ENCODE data around the gene ACOX1. TPM values are rescaled to one million over a fixed set of nuclear protein-coding genes. Genes with fewer than 3 reads are reported as not detected.

Gene ACOX1
- total and polyA plus RNA-seq, 2 of the 13 experiments (the other 11 are each of a cell fraction or from before 2014, with no cell fraction given) = 86.4 to 120 TPM

- TF ChIP-seq FUBP1 (CRISPR knock-in tag; IDR thresholded peaks at IDR 0.05; ENCODE audit: borderline replicate concordance) (no peak), DMAP1 (CRISPR knock-in tag; IDR thresholded peaks at IDR 0.05) (no peak), LBX2 (CRISPR knock-in tag; IDR thresholded peaks at IDR 0.05; ENCODE audit: borderline replicate concordance) (no peak), NFIC (IDR thresholded peaks at IDR 0.05; ENCODE audit: low read length) (no peak), E2F2 (CRISPR knock-in tag; IDR thresholded peaks at IDR 0.05; ENCODE audit: borderline replicate concordance) (no peak), SAP130 (CRISPR knock-in tag; IDR thresholded peaks at IDR 0.05; ENCODE audit: low read depth) (0 out of 2 replicates have a peak, but pooled peaks have one; percentile 23), ZNF569 (CRISPR knock-in tag; IDR thresholded peaks at IDR 0.05; ENCODE audit: borderline replicate concordance) (no peak), ZNF891 (CRISPR knock-in tag; IDR thresholded peaks at IDR 0.05) (no peak), ZNF12 (CRISPR knock-in tag; IDR thresholded peaks at IDR 0.05) (no peak), TRAFD1 (CRISPR knock-in tag; IDR thresholded peaks at IDR 0.05; ENCODE audit: borderline replicate concordance) (no peak), FOXO1 (CRISPR knock-in tag; IDR thresholded peaks at IDR 0.05) (no peak), ZNF431 (CRISPR knock-in tag; IDR thresholded peaks at IDR 0.05; ENCODE audit: borderline replicate concordance, low read depth) (no peak), MLLT10 (CRISPR knock-in tag; IDR thresholded peaks at IDR 0.05) (no peak), HMG20A (CRISPR knock-in tag; IDR thresholded peaks at IDR 0.05; ENCODE audit: borderline replicate concordance) (no peak), MBNL3 (CRISPR knock-in tag; conservative IDR thresholded peaks at IDR 0.05) (no peak), MTA3 (CRISPR knock-in tag; IDR thresholded peaks at IDR 0.05) (no peak), ZNF549 (CRISPR knock-in tag; IDR thresholded peaks at IDR 0.05) (no peak), ZNF720 (CRISPR knock-in tag; IDR thresholded peaks at IDR 0.05) (no peak), ZNF3 (CRISPR knock-in tag; IDR thresholded peaks at IDR 0.05) (no peak), GATAD2A (CRISPR knock-in tag; IDR thresholded peaks at IDR 0.05) (peak; percentile 50), TFDP1 (CRISPR knock-in tag; IDR thresholded peaks at IDR 0.05; ENCODE audit: borderline replicate concordance) (0 out of 2 replicates have a peak, but pooled peaks have one; percentile 11), MYC (CRISPR knock-in tag; IDR thresholded peaks at IDR 0.05; ENCODE audit: borderline replicate concordance) (no peak), KDM5A (IDR thresholded peaks at IDR 0.05; ENCODE audit: borderline replicate concordance, low read length) (no peak; the same call in 1 of the 2 replicates), ZNF143 (CRISPR knock-in tag; IDR thresholded peaks at IDR 0.05) (0 out of 2 replicates have a peak, but pooled peaks have one; percentile 21), ZBTB3 (CRISPR knock-in tag; IDR thresholded peaks at IDR 0.05; ENCODE audit: borderline replicate concordance, low read depth) (no peak)
These were observed 26.5 kb upstream of the ACOX1 start (continued) for GRCh38 chr17:76005263-76006149.
